Erythroblast (primary cell): ENCODE results near the gene SLC36A1.
"Not testable (repeated sequence)": the region's sequence is repeated elsewhere in the genome, so short reads cannot be mapped to it uniquely, and the experiment has no call there.

Experiments
- DNase-seq, 2 experiments: peaks; one replicate each; lab custom pipeline; 2025; lab: John Stamatoyannopoulos, UW
- GATA1 ChIP-seq: IDR thresholded peaks from 2 replicates; pipeline ENCODE4 v1.6.1; 2011; ENCODE audit warnings: low read depth, mild to moderate bottlenecking, control low read depth, low read length, moderate library complexity
- POLR2A ChIP-seq: IDR thresholded peaks from 2 replicates; pipeline ENCODE4 v1.6.1; 2011; ENCODE audit warnings: mild to moderate bottlenecking, low read length

Gene SLC36A1

DNA sequence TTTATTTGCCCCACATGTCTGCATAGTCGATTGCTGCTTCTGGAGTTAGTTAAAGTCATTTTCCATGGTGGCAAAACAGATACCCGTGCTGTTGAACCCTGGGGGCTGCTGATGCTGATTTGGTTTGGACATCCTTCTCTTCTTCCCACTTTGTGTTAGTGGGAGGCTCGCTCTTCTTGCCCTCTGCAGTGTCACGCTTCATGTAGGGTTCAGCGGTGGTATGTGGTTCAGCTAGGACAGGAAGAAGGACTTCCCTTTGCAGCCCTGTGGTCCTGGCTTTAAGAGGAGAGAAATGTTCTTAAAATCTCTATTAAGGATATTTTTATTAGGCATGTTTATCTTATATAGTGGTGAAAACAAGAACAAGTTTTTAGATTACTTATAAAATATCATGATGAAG lies 36.2 kb downstream of the SLC36A1 start:
- DNase-seq, result no peak
- TF ChIP-seq POLR2A, result no peak
- no peak for TF ChIP-seq GATA1

- TF ChIP-seq GATA1 (no peak), POLR2A (no peak)
- no peak for DNase-seq
Observed at GRCh38 chr5:151487544-151487943, 40.1 kb downstream of the SLC36A1 start.

GRCh38 chr5:151490627-151491026 lies 43.2 kb downstream of the SLC36A1 start:
- no peak for TF ChIP-seq GATA1
- no peak for TF ChIP-seq POLR2A
- DNase-seq, result no peak

- no peak for DNase-seq
- TF ChIP-seq GATA1 (no peak), POLR2A (no peak)
Observed at GRCh38 chr5:151491062-151491461, 43.7 kb downstream of the SLC36A1 start.

GRCh38 chr5:151492729-151493128 lies 45.3 kb downstream of the SLC36A1 start:
- peak; percentile 14 to 45 for DNase-seq
- TF ChIP-seq GATA1 (no peak), POLR2A (no peak)

- TF ChIP-seq GATA1 (no peak), POLR2A (no peak)
- no peak for DNase-seq
Observed at GRCh38 chr5:151493665-151494064, 46.3 kb downstream of the SLC36A1 start.

DNA sequence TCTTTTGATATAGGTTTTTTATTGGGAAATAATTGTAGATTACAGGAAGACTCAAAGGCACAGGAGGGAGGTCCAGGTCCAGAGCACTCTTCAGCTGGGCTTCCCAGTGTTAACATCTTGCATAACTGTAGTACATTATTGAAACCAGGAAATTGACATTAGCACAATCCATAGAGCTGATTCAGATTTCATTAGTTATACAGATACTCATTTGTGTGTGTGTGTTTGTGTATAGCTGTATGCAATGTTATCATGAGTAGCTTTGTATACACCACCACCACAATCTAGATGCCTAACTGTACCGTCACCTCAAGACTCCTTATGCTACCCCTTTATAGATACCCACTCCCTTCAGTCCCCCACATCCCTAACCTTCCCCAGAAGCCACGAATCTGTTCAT lies 47.9 kb downstream of the SLC36A1 start:
- TF ChIP-seq GATA1 (no peak), POLR2A (no peak)
- DNase-seq, result no peak

- TF ChIP-seq GATA1 (no peak), POLR2A (no peak)
- no peak for DNase-seq
Observed at GRCh38 chr5:151496041-151496484, 48.7 kb downstream of the SLC36A1 start.

DNA sequence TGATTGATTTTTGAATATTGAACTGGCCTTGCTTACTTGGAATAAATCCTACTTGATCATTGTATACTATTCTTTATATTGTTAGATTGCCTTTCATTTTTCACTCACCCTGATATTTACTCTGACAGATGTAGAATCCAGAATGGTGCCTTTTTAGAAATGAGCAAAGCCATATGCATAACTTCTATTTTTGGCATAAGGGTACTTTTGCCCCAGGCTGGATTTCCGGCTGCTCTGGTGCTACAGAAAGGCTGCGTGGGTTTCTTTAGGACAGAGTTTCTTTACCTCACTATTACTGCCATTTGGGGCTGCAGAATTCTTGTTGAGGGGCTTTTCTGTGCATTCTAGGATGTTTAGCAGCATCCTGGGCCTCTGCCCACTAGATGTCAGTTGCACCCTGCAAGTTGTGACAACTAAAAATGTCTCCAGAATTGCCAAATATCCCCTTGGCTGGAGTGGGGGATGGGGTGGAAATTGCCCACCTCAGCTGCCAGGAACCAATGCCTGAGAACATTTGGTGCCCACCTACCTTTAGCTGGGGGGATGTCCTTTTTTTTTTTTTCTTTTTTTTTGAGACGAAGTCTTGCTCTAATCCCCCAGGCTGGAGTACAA lies 50.1 kb downstream of the SLC36A1 start:
- no peak for TF ChIP-seq POLR2A
- TF ChIP-seq GATA1, result no peak
- no peak for DNase-seq

DNA sequence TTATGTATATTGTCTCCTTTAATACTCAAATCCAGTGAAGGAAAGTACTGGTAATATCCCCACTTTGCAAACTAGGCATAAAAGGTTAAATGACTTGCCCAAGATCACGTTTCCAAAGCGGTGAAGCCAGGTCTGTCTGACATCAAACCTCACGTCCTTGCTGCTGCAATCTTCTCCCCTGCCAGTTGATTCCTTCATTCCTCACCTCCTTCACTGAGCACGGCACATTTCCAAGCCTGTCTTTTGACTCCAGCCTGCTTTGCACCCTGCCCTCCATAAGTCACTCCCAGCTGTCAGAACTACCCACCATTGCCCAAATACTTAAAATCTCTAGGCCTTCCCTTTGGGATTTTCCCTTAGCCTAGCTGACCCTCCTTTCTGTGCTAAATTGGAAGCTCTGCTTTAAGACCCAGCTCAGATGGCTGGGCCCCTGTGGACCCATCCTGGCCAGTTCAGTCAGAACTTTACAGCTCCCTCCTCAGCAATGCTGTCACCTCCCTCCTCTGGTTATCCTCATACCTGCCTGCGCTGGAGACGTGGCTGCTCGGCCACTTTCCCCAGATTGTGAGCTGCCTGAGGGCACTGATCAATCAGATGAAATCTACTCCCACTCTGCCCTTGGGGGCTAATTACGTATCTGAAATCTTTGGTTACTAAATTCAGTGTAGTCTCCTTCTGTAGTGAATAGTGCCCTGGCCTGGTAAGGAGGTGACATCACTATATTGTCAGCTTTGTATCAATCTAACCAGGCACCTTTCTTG lies 51.2 kb downstream of the SLC36A1 start:
- no peak for DNase-seq
- TF ChIP-seq POLR2A (no peak), GATA1 (no peak)

DNA sequence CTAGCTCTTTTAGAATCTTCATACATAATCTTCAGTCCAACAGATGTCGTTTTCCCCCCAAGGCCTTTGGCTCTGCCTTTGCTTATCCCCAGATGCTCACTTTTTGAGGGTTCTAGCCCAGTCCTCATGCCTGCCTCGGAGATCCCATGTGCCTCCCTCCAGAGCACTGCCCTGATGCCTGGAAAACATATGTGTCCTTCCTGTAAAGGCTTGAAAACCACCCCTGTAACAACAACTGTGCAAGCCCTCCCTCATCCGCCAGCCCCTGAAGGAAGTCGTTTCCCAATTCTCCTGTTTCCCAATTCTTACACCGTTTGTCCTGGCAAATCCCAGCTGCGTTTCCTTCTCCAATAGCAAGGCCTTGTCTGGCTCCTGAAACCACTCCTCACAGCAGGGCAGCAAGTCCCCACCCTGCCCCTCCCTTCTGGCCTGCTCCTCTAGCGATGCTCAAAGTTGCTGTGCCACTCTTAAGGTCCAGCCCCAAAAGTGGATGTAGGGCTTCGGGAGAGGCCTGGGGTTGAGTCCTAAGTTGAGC lies 52.2 kb downstream of the SLC36A1 start:
- DNase-seq, result peak in 1 of 2 experiments; percentile 21
- TF ChIP-seq POLR2A (no peak), GATA1 (no peak)

GRCh38 chr5:151504006-151504405 lies 56.6 kb downstream of the SLC36A1 start:
- no peak for DNase-seq
- no peak for TF ChIP-seq GATA1
- no peak for TF ChIP-seq POLR2A

DNA sequence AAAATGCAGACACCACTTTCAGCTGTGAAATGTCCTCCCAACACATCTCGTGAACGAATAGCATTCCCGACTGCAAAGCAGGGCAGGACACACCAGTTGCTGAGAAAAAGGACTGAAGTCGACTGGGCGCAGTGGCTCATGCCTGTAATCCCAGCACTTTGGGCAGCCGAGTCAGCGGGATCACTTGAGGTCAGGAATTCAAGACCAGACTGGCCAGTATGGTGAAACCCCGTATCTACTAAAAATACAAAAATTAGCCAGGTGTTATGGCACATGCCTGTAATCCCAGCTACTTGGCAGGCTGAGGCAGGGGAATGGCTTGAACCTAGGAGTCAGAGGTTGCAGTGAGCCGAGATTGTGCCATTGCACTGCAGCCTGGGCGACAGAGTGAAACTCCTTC lies 60.9 kb downstream of the SLC36A1 start:
- not testable (repeated sequence) for DNase-seq

- no peak for DNase-seq
- no peak for TF ChIP-seq GATA1
- no peak for TF ChIP-seq POLR2A
Observed at GRCh38 chr5:151509231-151509630, 61.8 kb downstream of the SLC36A1 start.
